Skeletal muscle tissue (tissue), 4 donors: Measurements from ENCODE around the gene CSGALNACT2. TPM values are rescaled to one million over a fixed set of nuclear protein-coding genes. Genes with fewer than 3 reads are reported as not detected.

ENCODE experiments used
- H3K27ac ChIP-seq: one replicate; pipeline ENCODE4 v1.7.0; 2013; ENCODE audit warnings: mild to moderate bottlenecking, low read depth, low read length, inconsistent platforms
- H3K27me3 ChIP-seq, 3 donors: one replicate each; pipeline ENCODE4 v1.7.0; 2013; ENCODE audit warnings: low read length in 3 of 3; ENCODE audit not compliant: control insufficient read depth in 3 of 3, insufficient read depth in 3 of 3
- H3K36me3 ChIP-seq, 3 donors: one replicate each; pipeline ENCODE4 v1.7.0; 2013; ENCODE audit warnings: low read length in 3 of 3; ENCODE audit not compliant: control insufficient read depth in 3 of 3, insufficient read depth in 3 of 3
- H3K4me1 ChIP-seq, 3 donors: one replicate each; pipeline ENCODE4 v1.7.0; 2013; ENCODE audit warnings: low read length in 3 of 3, mild to moderate bottlenecking in 3 of 3; ENCODE audit not compliant: control insufficient read depth in 3 of 3, insufficient read depth in 3 of 3
- H3K4me3 ChIP-seq, 3 donors: one replicate each; pipeline ENCODE4 v1.7.0; 2013; ENCODE audit warnings: low read length in 3 of 3
- H3K9ac ChIP-seq, 3 donors: one replicate each; pipeline ENCODE4 v1.7.0; 2013; ENCODE audit warnings: low read length in 3 of 3, mild to moderate bottlenecking in 3 of 3, moderate library complexity in 2 of 3, low read depth in 1 of 3
- H3K9me3 ChIP-seq, 3 donors: one replicate each; pipeline ENCODE4 v1.7.0; 2013; ENCODE audit warnings: low read length in 3 of 3; ENCODE audit not compliant: control insufficient read depth in 3 of 3
- total RNA-seq: library from RNA; depleted of rRNA; stranded (reverse); fragments of >200 nt; gene quantifications from one replicate; pipeline ENCODE4 v1.2.3, GENCODE V29; 2014
- donor health status: Osteomylitis.

The CSGALNACT2 gene
- total RNA-seq, 1 donor from 2014 or later: 24.0 TPM

- H3K9ac ChIP-seq: no peak overlapping the region
- H3K9me3 ChIP-seq: no peaks in the 10 kb centered on the region
- peaks cover 4 to 42% (median 22%) of the 10 kb centered on the region in 3 donors for H3K27me3 ChIP-seq
- no peaks in the 10 kb centered on the region for H3K36me3 ChIP-seq
- H3K4me1 ChIP-seq: no peaks in the 10 kb centered on the region
- no peak overlapping the region for H3K27ac ChIP-seq
- no peak overlapping the region for H3K4me3 ChIP-seq
Measured at GRCh38 chr10:43223056-43223455, 84.8 kb downstream of the CSGALNACT2 start.

GRCh38 chr10:43224321-43224720, 86.1 kb downstream of the CSGALNACT2 start:
- Histone ChIP-seq H3K4me1 (peaks cover 0 to 5% (median 5%) of the 10 kb centered on the region in 3 donors), H3K36me3 (no peaks in the 10 kb centered on the region), H3K27ac (no peak overlapping the region), H3K9me3 (no peaks in the 10 kb centered on the region), H3K27me3 (peaks cover 17 to 46% (median 28%) of the 10 kb centered on the region in 3 donors), H3K4me3 (no peak overlapping the region), H3K9ac (no peak overlapping the region)

- no peaks in the 10 kb centered on the region for H3K36me3 ChIP-seq
- H3K9ac ChIP-seq: no peak overlapping the region
- H3K9me3 ChIP-seq: no peaks in the 10 kb centered on the region
- H3K27me3 ChIP-seq: peaks cover 18 to 48% (median 34%) of the 10 kb centered on the region in 3 donors
- H3K4me3 ChIP-seq: no peak overlapping the region
- peaks cover 0 to 7% (median 5%) of the 10 kb centered on the region in 3 donors for H3K4me1 ChIP-seq
- H3K27ac ChIP-seq: no peak overlapping the region
Measured at GRCh38 chr10:43225004-43225786, 87.0 kb downstream of the CSGALNACT2 start.

- Histone ChIP-seq H3K9me3 (no peaks in the 10 kb centered on the region), H3K9ac (no peak overlapping the region), H3K27me3 (peaks cover 24 to 54% (median 38%) of the 10 kb centered on the region in 3 donors), H3K36me3 (no peaks in the 10 kb centered on the region), H3K27ac (no peak overlapping the region), H3K4me1 (peaks cover 0 to 7% (median 5%) of the 10 kb centered on the region in 3 donors), H3K4me3 (no peak overlapping the region)
Measured at GRCh38 chr10:43225787-43226153, 87.5 kb downstream of the CSGALNACT2 start.

GRCh38 chr10:43226441-43226840, 88.2 kb downstream of the CSGALNACT2 start:
- Histone ChIP-seq H3K9ac (no peak overlapping the region), H3K27ac (no peak overlapping the region), H3K27me3 (peaks cover 31 to 60% (median 42%) of the 10 kb centered on the region in 3 donors), H3K4me1 (peaks cover 0 to 7% (median 5%) of the 10 kb centered on the region in 3 donors), H3K9me3 (no peaks in the 10 kb centered on the region), H3K4me3 (no peak overlapping the region), H3K36me3 (no peaks in the 10 kb centered on the region)

GRCh38 chr10:43226851-43227845, 88.9 kb downstream of the CSGALNACT2 start:
- Histone ChIP-seq H3K9ac (no peak overlapping the region), H3K27me3 (peaks cover 36 to 58% (median 47%) of the 10 kb centered on the region in 3 donors), H3K4me1 (peaks cover 0 to 7% (median 5%) of the 10 kb centered on the region in 3 donors), H3K9me3 (no peaks in the 10 kb centered on the region), H3K27ac (no peak overlapping the region), H3K4me3 (no peak overlapping the region), H3K36me3 (no peaks in the 10 kb centered on the region)

- Histone ChIP-seq H3K4me3 (no peak overlapping the region), H3K9me3 (no peaks in the 10 kb centered on the region), H3K27me3 (peaks cover 36 to 54% (median 47%) of the 10 kb centered on the region in 3 donors), H3K4me1 (peaks cover 0 to 7% (median 5%) of the 10 kb centered on the region in 3 donors), H3K9ac (no peak overlapping the region), H3K36me3 (no peaks in the 10 kb centered on the region), H3K27ac (no peak overlapping the region)
Measured at GRCh38 chr10:43227911-43228782, 89.9 kb downstream of the CSGALNACT2 start.

GRCh38 chr10:43228783-43229207, 90.5 kb downstream of the CSGALNACT2 start:
- Histone ChIP-seq H3K4me3 (peak overlapping the region in 1 of 3 donors; percentile 14), H3K27ac (no peak overlapping the region), H3K27me3 (peaks cover 36 to 54% (median 47%) of the 10 kb centered on the region in 3 donors), H3K9me3 (no peaks in the 10 kb centered on the region), H3K36me3 (no peaks in the 10 kb centered on the region), H3K9ac (no peak overlapping the region), H3K4me1 (peaks cover 0 to 7% (median 5%) of the 10 kb centered on the region in 3 donors)
